HPDE6-E6E7 (cell line): Measurements from ENCODE around the gene SYT13.

Source experiments
- DNase-seq: peaks from one replicate; pipeline ENCODE4 v3.0.0; 2011; ENCODE audit warnings: missing footprints; ENCODE audit errors: extremely low spot score

The SYT13 gene

GRCh38 chr11:45217991-45218390 lies 68.2 kb downstream of the SYT13 start:
- no peak for DNase-seq

GRCh38 chr11:45216901-45217300 lies 69.2 kb downstream of the SYT13 start:
- no peak for DNase-seq

- DNase-seq, result no peak
These were observed 70.1 kb downstream of the SYT13 start for GRCh38 chr11:45216031-45216430.

GRCh38 chr11:45215098-45215865 lies 70.9 kb downstream of the SYT13 start:
- DNase-seq, result no peak

GRCh38 chr11:45213717-45214116 lies 72.4 kb downstream of the SYT13 start:
- no peak for DNase-seq

- no peak for DNase-seq
These were observed 72.8 kb downstream of the SYT13 start for GRCh38 chr11:45213316-45213665.

- no peak for DNase-seq
These were observed 73.4 kb downstream of the SYT13 start for GRCh38 chr11:45212566-45213315.

- no peak for DNase-seq
These were observed 74.4 kb downstream of the SYT13 start for GRCh38 chr11:45211732-45212131.

GRCh38 chr11:45210846-45211245 lies 75.3 kb downstream of the SYT13 start:
- no peak for DNase-seq

- DNase-seq, result no peak
These were observed 76.0 kb downstream of the SYT13 start for GRCh38 chr11:45209891-45210699.

- DNase-seq, result no peak
These were observed 76.9 kb downstream of the SYT13 start for GRCh38 chr11:45209000-45209879.

GRCh38 chr11:45208135-45208534 lies 78.0 kb downstream of the SYT13 start:
- DNase-seq, result no peak

GRCh38 chr11:45205978-45206377 lies 80.2 kb downstream of the SYT13 start:
- DNase-seq, result no peak

GRCh38 chr11:45204761-45205160 lies 81.4 kb downstream of the SYT13 start:
- DNase-seq, result no peak

GRCh38 chr11:45193695-45194094 lies 92.4 kb downstream of the SYT13 start:
- no peak for DNase-seq
